T-helper 2 cell treated with Interferon-gamma antibody and Interleukin-4, amounts not matched to agents 5 μg/mL and 100 μg/mL, for 36 hours (primary cell): ENCODE data around the gene HMGB3.
"Not testable (repeated sequence)": the region's sequence is repeated elsewhere in the genome, so short reads cannot be mapped to it uniquely, and the experiment has no call there.

ENCODE experiments used
- DNase-seq: peaks from one replicate; pipeline ENCODE4 v3.0.0; 2021; ENCODE audit warnings: low spot score
- H3K27ac Mint-ChIP-seq: one replicate; pipeline ENCODE4 v1.8.0; 2021; ENCODE audit warnings: mild to moderate bottlenecking, mixed read lengths
- H3K27me3 Mint-ChIP-seq: one replicate; pipeline ENCODE4 v1.8.0; 2021; ENCODE audit warnings: low read depth, mixed read lengths
- H3K36me3 Mint-ChIP-seq: one replicate; pipeline ENCODE4 v1.8.0; 2021; ENCODE audit warnings: low read depth, mixed read lengths
- H3K4me1 Mint-ChIP-seq: one replicate; pipeline ENCODE4 v1.8.0; 2021; ENCODE audit warnings: low read depth, mixed read lengths
- H3K4me3 Mint-ChIP-seq: one replicate; pipeline ENCODE4 v1.8.0; 2022; ENCODE audit warnings: mild to moderate bottlenecking, moderate library complexity, mixed read lengths
- H3K9me3 Mint-ChIP-seq: one replicate; pipeline ENCODE4 v1.8.0; 2021; ENCODE audit warnings: mixed read lengths

The HMGB3 gene

DNA sequence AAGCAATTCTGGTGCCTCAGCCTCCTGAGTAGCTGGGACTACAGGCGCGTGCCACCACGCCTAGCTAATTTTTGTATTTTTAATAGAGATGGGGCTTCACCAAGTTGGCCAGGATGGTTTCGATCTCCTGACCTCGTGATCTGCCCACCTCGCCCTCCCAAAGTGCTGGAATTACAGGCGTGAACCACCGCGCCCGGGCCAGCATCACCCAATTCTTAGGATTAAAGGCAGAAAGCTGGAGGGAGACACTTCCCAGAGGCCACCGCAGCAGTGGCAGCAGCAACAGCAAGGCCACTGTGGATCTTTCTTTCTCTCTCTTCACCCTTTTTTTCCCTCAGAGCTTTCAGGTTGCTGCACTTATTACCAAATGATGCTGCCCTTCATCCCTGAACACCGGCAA is 18.7 kb upstream of the HMGB3 start:
- H3K36me3 Mint-ChIP-seq, H3K4me1 Mint-ChIP-seq, H3K4me3 Mint-ChIP-seq, H3K9me3 Mint-ChIP-seq, DNase-seq, H3K27ac Mint-ChIP-seq, H3K27me3 Mint-ChIP-seq: not testable (repeated sequence)

DNA sequence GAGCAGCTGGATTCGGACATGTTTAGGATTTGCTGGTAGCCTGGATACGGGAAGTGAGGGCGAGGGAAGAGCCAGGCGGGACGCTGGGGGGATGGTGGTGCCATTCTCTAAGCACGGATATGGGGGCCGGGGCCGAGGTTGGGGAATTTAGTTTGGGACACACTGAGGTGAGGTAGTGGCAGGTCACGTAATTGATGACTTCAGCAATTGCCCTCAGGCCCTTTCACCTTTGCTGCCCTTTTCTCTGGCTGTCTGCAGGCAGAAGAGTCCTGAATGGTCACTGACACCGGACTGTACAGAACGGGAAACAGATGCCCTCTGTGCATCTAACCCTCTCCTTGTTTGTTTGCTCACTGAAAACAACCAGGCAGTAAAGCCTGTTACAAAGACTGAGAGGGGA is 16.9 kb upstream of the HMGB3 start:
- Mint-ChIP-seq H3K36me3 (no peaks in the 10 kb centered on the region), H3K27me3 (no peaks in the 10 kb centered on the region), H3K9me3 (no peaks in the 10 kb centered on the region), H3K4me3 (no peak overlapping the region), H3K4me1 (no peaks in the 10 kb centered on the region), H3K27ac (no peak overlapping the region)
- DNase-seq, result no peak

DNA sequence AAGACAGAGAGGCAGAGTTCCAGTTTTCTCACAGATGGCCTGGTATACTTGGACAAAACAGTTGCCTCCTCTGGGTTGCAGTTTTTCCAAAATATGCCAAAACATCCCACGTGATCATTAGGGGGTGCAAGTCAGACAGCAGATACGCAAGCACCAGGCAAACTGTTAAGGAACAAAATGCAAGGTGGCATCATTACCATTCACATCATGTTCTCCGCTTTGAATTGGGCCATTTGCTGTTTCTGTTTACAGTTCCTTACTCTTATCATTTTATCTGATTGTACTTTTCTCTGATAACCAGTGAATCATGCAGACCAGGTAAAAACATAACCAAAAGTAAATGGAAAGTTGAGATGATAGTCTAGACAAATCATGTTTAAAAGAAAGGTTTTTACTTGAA is 16.4 kb upstream of the HMGB3 start:
- Mint-ChIP-seq H3K4me3 (no peak overlapping the region), H3K9me3 (no peaks in the 10 kb centered on the region), H3K27ac (no peak overlapping the region), H3K36me3 (no peaks in the 10 kb centered on the region), H3K4me1 (no peaks in the 10 kb centered on the region), H3K27me3 (no peaks in the 10 kb centered on the region)
- DNase-seq, result no peak

DNA sequence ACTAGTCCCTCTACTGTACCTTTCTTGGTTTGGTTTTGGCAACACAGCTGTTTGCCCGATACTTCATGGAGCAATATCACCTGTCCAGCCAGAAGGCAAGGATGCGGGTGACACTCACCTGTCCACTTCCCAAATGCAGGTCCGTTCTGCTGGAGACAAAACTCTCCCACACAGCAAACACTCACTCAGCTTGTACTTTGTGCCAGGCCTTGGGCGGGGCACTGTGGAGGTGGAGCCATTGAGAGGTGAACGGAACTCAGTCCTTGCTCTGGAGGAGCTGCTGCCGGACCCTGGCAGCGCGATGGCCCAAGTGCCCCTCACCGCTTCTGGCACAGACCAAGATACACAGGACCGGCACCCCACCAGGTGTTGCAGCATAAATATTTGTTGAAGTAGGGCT is 15.3 kb upstream of the HMGB3 start:
- H3K27ac Mint-ChIP-seq, result no peak overlapping the region
- no peaks in the 10 kb centered on the region for H3K9me3 Mint-ChIP-seq
- DNase-seq, result no peak
- no peak overlapping the region for H3K4me3 Mint-ChIP-seq
- H3K4me1 Mint-ChIP-seq, result no peaks in the 10 kb centered on the region
- no peaks in the 10 kb centered on the region for H3K36me3 Mint-ChIP-seq
- no peaks in the 10 kb centered on the region for H3K27me3 Mint-ChIP-seq

DNA sequence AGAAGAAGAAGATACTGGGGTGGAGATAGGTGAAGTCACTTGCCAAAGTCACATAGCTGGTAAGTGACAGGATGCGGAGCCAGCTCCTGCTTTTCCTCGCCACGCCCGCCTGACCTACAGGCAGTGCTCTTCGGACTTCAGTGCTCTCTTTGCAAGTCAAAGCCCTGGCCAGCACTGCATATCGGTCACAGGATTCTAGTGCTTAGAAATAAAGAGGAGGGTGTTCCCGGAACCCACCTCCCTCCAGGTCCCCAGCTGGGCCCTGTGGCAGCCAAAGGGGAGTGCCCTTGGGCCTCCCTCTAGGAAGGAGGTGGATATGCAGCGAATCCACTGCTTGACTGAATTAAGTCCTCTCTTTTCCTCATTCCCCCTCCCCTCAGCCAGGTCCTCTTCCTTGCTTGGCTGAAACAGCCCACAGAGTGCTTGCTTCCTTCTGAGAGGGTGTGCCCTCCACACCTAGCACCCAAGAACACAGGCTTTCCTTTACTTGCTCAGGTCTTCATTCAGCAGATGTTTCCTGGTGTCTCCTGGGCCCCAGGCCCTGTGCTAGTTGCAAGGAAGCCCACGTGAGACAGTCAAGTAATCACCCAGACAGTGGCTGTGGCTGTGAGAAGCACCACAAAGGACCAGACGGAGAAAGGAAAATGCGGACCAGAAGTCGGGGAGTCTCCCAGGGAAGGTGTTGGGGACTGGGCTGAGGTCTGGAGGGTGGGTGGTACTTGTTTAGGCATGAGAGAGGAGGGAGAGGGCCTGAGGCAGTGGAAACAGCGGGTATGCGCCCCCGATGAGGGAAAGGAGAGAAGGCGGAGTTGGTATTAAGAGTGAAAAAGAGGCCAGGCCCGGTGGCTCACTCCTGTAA is 14.0 kb upstream of the HMGB3 start:
- Mint-ChIP-seq H3K36me3 (no peaks in the 10 kb centered on the region), H3K27me3 (no peaks in the 10 kb centered on the region), H3K9me3 (no peaks in the 10 kb centered on the region), H3K4me3 (no peak overlapping the region), H3K27ac (no peak overlapping the region), H3K4me1 (no peaks in the 10 kb centered on the region)
- no peak for DNase-seq

DNA sequence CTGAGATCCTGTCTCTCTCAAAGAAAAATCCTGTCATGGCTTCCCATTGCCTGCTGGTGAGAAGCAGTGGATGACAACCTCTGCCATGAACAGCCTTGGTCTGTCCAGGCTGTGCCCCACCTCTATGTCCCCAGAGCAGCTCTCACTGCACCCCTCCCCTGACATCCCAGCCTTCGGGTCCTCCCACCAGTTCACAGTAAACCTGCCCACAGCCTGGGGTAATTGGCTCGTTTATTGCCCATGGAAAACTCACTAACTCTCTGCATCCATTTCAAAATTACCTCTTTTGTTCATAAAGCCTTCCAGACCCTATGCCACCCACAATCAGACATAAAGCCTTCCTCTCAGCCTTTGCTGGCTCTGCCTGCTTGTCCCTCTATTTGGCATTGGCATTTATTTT is 10.7 kb upstream of the HMGB3 start:
- no peaks in the 10 kb centered on the region for H3K27me3 Mint-ChIP-seq
- no peak overlapping the region for H3K4me3 Mint-ChIP-seq
- no peaks in the 10 kb centered on the region for H3K36me3 Mint-ChIP-seq
- no peak overlapping the region for H3K27ac Mint-ChIP-seq
- no peaks in the 10 kb centered on the region for H3K9me3 Mint-ChIP-seq
- DNase-seq, result no peak
- no peaks in the 10 kb centered on the region for H3K4me1 Mint-ChIP-seq

DNA sequence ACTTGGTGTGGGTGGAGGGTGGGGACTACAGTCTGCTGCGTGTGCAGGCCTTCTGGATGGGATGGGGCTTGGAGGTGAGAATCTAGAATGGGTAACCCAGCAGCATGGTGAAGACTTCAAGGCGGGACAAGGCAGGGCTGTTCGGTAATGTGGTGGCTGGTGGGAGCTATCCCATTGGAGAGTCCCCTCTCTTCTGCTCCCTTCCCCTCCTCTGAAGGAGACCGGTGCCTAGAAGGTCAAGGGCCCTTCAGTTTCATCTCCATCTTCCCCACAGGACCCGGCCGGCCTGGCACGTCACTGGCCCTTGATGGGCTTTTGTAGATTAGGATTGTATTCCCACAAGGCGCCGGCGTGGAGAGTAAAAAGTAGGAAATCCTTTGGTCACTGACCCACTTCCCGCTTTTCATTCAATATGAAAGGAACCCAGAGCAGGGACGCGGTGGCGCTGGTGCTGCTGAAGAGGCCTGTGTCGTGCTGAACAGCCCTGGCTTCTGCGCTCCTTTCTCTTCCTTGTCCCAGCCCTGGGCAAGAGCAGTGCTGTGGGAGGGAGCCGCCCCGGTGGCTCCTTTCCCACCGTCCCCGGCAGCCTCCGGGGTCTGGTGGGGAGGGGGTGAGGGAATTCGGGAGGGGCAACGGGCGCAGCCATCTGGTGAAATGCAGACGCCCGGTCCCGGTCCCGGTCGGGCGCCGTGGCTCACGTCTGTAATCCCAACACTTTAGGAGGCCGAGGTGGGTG is 7.3 kb upstream of the HMGB3 start:
- no peak for DNase-seq
- Mint-ChIP-seq H3K4me3 (no peak overlapping the region), H3K36me3 (no peaks in the 10 kb centered on the region), H3K9me3 (no peaks in the 10 kb centered on the region), H3K4me1 (no peaks in the 10 kb centered on the region), H3K27ac (no peak overlapping the region), H3K27me3 (no peaks in the 10 kb centered on the region)

DNA sequence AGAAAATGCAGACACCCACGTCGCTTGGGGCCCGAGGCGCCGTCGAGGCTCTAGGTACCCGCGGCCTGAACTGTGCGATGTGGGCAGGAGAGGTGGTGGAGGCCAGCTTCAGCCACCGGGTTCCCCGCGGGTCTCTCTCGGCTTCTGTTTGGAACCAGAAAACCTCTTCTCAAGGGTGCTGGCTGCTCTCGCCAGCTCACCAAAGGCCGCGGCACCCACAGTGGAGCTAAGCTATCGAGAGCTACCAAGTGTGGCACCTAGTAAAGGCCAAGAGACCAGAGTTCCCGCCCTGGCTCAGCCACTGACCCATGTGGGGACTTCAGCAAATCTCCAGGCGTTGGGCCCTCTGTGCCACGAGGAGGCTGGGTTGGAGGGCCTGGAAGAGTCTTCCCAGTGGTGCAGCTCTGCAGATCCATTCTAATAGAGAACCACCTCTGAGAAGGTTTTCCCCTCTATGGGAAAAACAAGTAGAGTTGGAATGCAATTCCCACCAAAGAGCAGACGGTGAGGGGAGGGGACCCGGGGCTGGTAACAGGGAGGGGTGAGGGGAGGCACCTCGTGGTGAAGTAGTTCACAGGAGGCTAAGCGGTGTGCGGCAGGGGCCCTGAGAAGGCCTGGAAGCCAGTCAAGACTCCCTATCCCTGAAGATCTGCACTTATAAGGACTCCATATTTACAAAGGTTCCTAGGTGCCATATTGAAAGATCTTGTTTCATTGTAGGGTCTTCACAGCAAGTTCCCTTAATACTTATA is 5.5 kb upstream of the HMGB3 start:
- H3K27ac Mint-ChIP-seq, result no peak overlapping the region

DNA sequence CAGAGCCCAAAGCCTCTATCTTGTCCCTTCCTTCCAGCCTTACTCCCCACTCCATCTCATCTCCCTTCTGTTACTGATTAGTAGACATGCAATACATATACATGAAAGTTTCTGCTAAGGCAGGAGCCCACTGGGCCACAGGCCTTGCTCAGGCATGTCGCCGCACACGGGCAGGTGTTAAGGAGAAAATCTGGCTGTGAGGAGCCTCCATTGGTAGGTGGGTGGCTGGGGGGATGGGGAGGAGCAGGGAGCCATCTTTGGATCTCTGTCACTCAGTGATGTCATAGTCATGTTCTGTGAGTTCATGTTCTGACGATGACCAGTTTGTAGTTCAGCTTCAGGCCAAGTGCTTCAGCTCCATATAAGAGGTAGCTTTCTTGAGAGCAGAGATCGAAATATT is 2.9 kb upstream of the HMGB3 start:
- peaks cover 13% of the 10 kb centered on the region for H3K4me1 Mint-ChIP-seq
- no peaks in the 10 kb centered on the region for H3K27me3 Mint-ChIP-seq
- DNase-seq, result no peak
- no peak overlapping the region for H3K4me3 Mint-ChIP-seq
- peaks cover 2% of the 10 kb centered on the region for H3K36me3 Mint-ChIP-seq
- no peak overlapping the region for H3K27ac Mint-ChIP-seq
- H3K9me3 Mint-ChIP-seq, result no peaks in the 10 kb centered on the region

More for the DNA sequence above, 5.5 kb upstream of the HMGB3 start:
- peaks cover 7% of the 10 kb centered on the region for H3K4me1 Mint-ChIP-seq
- no peaks in the 10 kb centered on the region for H3K36me3 Mint-ChIP-seq
- no peak for DNase-seq
- H3K27me3 Mint-ChIP-seq, result no peaks in the 10 kb centered on the region
- H3K4me3 Mint-ChIP-seq, result no peak overlapping the region
- no peaks in the 10 kb centered on the region for H3K9me3 Mint-ChIP-seq

DNA sequence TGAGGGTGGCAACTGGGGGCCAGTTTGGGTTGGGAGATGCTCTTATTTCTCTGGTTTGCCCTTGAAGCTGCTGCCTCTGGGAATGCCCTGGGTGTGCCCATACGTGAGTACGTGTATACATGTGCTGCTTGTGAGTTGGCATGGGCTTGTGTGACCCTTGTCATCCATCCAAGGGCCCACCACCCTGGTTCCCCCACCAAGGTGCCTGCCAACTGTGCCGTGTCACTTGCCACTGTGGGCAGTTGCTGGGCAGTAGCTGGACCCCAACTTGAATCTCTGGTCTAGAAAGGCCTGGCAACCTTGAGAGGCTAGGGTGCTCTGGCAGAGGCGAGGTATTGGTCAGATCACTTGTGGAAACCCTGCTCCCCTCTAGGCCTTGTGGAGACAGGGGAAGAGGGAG is 2.4 kb upstream of the HMGB3 start:
- no peaks in the 10 kb centered on the region for H3K9me3 Mint-ChIP-seq
- H3K4me3 Mint-ChIP-seq, result no peak overlapping the region
- no peak overlapping the region for H3K27ac Mint-ChIP-seq
- peaks cover 2% of the 10 kb centered on the region for H3K36me3 Mint-ChIP-seq
- H3K4me1 Mint-ChIP-seq, result peaks cover 16% of the 10 kb centered on the region
- DNase-seq, result no peak
- no peaks in the 10 kb centered on the region for H3K27me3 Mint-ChIP-seq

DNA sequence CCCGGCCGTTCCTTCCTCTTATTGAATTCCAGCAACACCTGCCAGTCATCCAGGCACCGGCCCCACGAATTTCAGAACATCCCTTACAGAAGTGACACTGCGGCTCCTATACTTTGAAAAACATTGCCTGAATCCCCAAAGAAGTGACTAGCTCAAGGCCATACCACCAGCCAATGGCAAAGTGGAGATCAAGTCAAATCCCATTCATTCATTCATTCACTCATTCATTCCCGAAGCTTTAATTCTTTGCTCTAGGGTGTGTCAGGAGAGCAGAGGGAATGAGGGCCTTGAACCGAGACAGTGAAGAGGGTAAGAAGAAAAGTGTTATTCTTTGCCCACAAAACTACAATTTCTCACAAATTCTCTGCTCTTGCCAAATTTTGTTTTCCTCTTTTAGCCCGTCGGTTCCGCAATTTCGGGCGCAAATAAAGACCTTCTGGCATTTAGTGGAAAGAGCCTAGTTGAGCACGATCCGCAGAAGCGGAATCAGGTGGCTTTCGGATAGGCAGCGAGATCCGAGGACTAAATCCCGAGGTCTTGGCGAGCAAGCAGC is 824 bp upstream of the HMGB3 start:
- no peaks in the 10 kb centered on the region for H3K9me3 Mint-ChIP-seq
- H3K27me3 Mint-ChIP-seq, result no peaks in the 10 kb centered on the region
- H3K4me3 Mint-ChIP-seq, result peak overlapping the region; percentile 71

DNA sequence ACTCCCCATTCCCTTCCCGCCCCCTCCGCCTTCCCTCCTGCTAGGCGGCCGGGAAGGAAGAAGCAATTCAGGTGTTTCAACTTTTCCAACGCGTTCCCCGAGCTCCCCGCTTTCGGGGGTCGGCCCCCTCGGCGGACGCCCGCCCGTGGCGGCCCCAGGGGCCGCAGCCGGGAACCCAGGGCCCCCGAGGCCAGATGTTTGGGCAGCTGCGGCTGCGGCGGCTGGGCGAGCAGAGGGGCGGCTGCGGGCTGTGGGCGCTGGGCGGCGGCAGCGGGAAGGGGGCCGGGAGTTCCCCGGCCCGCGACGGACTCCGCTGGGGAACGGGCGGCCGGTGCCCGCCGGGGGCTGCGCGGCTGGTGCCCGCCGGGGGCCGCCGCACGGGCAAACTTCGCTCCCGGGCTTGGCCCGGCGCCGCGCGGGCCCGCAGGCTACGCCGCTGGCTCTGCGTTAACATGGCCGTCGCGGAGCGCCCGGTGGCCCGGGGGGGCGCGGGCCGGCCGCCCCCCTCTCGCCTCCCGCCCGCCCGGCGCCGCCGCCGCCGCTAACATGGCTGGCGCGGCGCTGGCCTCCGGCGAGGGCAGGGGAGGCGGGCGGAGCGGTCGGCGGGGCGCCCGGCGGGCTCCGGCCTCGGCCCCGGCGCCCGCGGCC is 510 bp downstream of the HMGB3 start:
- Mint-ChIP-seq H3K4me3 (no peak overlapping the region), H3K36me3 (peaks cover 17% of the 10 kb centered on the region), H3K27ac (no peak overlapping the region), H3K4me1 (peaks cover 18% of the 10 kb centered on the region), H3K27me3 (no peaks in the 10 kb centered on the region), H3K9me3 (no peaks in the 10 kb centered on the region)
- no peak for DNase-seq

More for the DNA sequence above, 824 bp upstream of the HMGB3 start:
- Mint-ChIP-seq H3K27ac (peak overlapping the region; percentile 15), H3K36me3 (peaks cover 8% of the 10 kb centered on the region), H3K4me1 (peaks cover 18% of the 10 kb centered on the region)
- no peak for DNase-seq

DNA sequence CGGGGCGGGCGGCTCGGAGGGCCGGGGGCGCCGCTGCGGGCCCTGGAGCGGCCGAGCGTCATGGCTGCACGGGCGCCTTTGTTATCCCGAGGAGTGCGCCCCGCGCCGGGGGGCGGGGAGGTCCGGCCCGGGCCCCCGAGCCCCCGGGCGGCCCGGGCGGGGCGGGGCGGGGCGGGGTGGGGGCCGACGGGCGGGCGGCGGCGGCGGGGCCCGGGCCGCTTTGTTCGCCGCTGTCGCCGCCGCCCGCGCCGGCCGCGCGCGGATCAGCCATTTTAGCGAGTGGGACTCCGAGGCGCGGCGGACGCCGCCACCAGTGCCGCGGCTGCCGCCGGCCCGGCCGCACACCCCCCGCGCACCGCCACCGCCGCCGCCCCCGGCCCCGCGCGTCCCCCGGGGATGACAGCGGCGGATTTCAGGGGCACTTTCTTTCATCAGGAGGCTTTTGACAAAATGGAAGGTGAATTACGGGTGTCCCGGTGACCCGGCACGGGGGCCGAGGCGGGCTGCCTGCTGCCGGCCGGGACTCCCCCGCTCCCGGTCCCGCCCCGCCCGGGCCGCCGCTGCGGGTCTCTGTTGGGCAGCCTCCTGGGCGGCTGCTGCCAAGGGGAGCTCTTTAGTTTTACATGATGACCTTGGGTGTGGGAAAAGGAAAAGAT is 1.2 kb downstream of the HMGB3 start:
- Mint-ChIP-seq H3K27me3 (no peaks in the 10 kb centered on the region), H3K4me3 (peak overlapping the region; percentile 77), H3K9me3 (no peaks in the 10 kb centered on the region), H3K27ac (peak overlapping the region; percentile 88), H3K36me3 (peaks cover 17% of the 10 kb centered on the region), H3K4me1 (peaks cover 18% of the 10 kb centered on the region)
- DNase-seq, result peak; percentile 7
